ENCODE measurements around the gene UNC5A. TPM values are rescaled to one million over a fixed set of nuclear protein-coding genes. Genes with fewer than 3 reads are reported as not detected.

UNC5A gene
- total RNA-seq, 2 experiments from 2014 or later: not detected

DNA sequence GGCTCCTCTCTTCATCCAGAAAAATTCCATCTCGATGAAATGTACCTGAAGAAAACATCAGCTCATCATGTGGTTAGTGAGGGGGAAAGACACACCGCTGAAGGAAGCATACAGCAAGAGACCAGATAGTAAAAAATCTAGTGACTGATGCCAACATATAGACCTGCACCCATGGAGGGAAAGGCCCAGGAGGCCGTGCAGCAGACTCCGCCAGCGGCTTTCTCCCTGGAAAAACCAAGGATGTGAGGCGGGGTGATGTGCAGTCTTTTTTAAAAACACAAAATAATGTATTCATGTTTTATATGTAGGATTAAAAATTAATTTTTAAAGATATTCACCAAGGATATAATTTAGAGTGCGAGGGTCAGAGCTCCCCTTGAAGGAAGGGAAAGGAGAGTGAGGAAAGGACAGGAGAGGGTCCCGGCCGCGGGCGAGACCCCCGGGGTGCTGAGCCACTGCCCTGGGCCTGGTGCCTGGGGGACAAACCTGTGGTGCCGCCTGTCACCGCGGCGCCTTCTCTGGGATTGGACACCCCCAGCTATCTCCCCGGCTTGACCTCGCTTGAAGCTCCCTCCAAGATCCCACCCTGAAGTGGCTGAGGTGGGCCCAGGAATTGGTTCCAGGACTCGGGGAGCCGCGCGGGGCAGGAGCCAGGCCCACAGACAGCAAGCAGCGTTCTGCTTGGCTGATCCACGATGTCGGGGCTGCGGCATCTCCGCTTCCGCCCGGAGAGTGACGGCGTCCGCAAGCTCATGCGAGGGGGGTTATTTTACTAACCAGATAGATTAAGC is 12.1 kb upstream of the UNC5A start:
- no peaks in the 10 kb centered on the region for H3K9me3 Mint-ChIP-seq
- intact Hi-C loops (cut with DNase I, micrococcal nuclease): no loop called here
- no peak overlapping the region for H3K4me3 ChIP-seq (ENCODE audit: low read length)
- no peak for ATAC-seq (ENCODE audit: poor library complexity)
- no peak overlapping the region for H3K4me3 Mint-ChIP-seq
- TF ChIP-seq, protein P1, sequence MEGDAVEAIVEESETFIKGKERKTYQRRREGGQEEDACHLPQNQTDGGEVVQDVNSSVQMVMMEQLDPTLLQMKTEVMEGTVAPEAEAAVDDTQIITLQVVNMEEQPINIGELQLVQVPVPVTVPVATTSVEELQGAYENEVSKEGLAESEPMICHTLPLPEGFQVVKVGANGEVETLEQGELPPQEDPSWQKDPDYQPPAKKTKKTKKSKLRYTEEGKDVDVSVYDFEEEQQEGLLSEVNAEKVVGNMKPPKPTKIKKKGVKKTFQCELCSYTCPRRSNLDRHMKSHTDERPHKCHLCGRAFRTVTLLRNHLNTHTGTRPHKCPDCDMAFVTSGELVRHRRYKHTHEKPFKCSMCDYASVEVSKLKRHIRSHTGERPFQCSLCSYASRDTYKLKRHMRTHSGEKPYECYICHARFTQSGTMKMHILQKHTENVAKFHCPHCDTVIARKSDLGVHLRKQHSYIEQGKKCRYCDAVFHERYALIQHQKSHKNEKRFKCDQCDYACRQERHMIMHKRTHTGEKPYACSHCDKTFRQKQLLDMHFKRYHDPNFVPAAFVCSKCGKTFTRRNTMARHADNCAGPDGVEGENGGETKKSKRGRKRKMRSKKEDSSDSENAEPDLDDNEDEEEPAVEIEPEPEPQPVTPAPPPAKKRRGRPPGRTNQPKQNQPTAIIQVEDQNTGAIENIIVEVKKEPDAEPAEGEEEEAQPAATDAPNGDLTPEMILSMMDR (IDR thresholded peaks at IDR 0.05): no peak
- no peak overlapping the region for H3K27ac ChIP-seq (ENCODE audit: low read depth in 1 of 2, low read length in 2 of 2)
- no peak for DNase-seq
- ChIA-PET CTCF (no interaction called here), POLR2A (no interaction called here)
- no peaks in the 10 kb centered on the region for H3K36me3 Mint-ChIP-seq (ENCODE audit: low read depth)
- peaks cover 0 to 7% of the 10 kb centered on the region in 2 experiments for H3K9me3 ChIP-seq (ENCODE audit: control insufficient read depth in 1 of 2, insufficient read depth in 1 of 2, low read length in 2 of 2)
- H3K27me3 ChIP-seq (ENCODE audit: control insufficient read depth in 1 of 2, insufficient read depth in 2 of 2, low read length in 2 of 2): peaks cover 15 to 24% of the 10 kb centered on the region in 2 experiments
- no peaks in the 10 kb centered on the region for H3K4me1 Mint-ChIP-seq (ENCODE audit: low read depth)
- no peak overlapping the region for H3K27ac Mint-ChIP-seq
- no peaks in the 10 kb centered on the region for H3K36me3 ChIP-seq (ENCODE audit: insufficient read depth, low read length)
- no peaks in the 10 kb centered on the region for H3K4me1 ChIP-seq (ENCODE audit: insufficient read depth, low read length)
- peaks cover 53% of the 10 kb centered on the region for H3K27me3 Mint-ChIP-seq

DNA sequence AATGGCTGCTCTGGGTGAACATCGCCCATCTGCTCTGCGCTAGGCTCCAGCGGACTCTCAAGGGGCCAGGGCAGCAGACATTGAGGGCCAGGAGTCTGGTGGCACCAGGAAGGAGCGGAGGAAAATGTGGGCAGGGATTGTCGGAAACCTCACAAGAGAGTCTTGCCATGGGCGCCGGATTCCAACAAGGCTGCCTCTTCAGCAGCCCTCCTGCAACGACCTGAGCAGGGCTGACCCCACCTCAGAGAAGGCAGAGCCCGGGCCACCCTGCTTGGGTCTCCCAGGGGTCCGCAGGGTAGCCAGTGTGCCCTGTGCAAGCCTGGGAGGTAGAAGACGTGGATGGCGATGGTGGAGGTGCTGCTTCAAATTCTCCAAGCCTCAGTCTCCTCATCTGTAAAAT is 11.4 kb upstream of the UNC5A start:
- CTCF ChIA-PET: no interaction called here
- no peak for DNase-seq
- Histone ChIP-seq H3K9me3 (ENCODE audit: control insufficient read depth in 1 of 2, insufficient read depth in 1 of 2, low read length in 2 of 2) (peaks cover 0 to 7% of the 10 kb centered on the region in 2 experiments), H3K27me3 (ENCODE audit: control insufficient read depth in 1 of 2, insufficient read depth in 2 of 2, low read length in 2 of 2) (peaks cover 14 to 26% of the 10 kb centered on the region in 2 experiments), H3K4me3 (ENCODE audit: low read length) (no peak overlapping the region), H3K36me3 (ENCODE audit: insufficient read depth, low read length) (no peaks in the 10 kb centered on the region), H3K4me1 (ENCODE audit: insufficient read depth, low read length) (no peaks in the 10 kb centered on the region), H3K27ac (ENCODE audit: low read depth in 1 of 2, low read length in 2 of 2) (no peak overlapping the region)
- H3K4me3 Mint-ChIP-seq: no peak overlapping the region
- POLR2A ChIA-PET: no interaction called here
- ATAC-seq (ENCODE audit: poor library complexity): no peak
- no peaks in the 10 kb centered on the region for H3K4me1 Mint-ChIP-seq (ENCODE audit: low read depth)
- TF ChIP-seq, protein P1 (IDR thresholded peaks at IDR 0.05): no peak
- no peaks in the 10 kb centered on the region for H3K36me3 Mint-ChIP-seq (ENCODE audit: low read depth)
- intact Hi-C loops (cut with DNase I, micrococcal nuclease): no loop called here
- H3K27me3 Mint-ChIP-seq: peaks cover 54% of the 10 kb centered on the region
- no peak overlapping the region for H3K27ac Mint-ChIP-seq
- no peaks in the 10 kb centered on the region for H3K9me3 Mint-ChIP-seq

DNA sequence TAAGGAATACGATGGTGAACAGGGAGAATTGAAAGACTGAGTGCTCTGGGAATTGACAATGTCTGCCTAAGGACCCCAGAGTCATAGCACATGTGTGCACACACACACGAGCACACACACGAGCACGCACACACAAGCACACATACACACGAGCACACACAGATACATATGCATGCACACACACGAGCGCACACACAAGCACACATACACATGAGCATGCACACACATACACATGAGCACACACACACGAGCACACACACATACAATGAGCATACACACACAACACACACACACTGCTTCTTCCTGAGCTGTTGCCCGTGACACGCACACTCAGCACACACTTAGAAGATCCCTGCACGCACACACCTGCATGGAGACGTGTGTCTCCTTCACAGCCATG is 10.9 kb upstream of the UNC5A start:
- H3K36me3 Mint-ChIP-seq (ENCODE audit: low read depth): no peaks in the 10 kb centered on the region
- H3K27ac Mint-ChIP-seq: no peak overlapping the region
- H3K27me3 ChIP-seq (ENCODE audit: control insufficient read depth in 1 of 2, insufficient read depth in 2 of 2, low read length in 2 of 2): peaks cover 9 to 28% of the 10 kb centered on the region in 2 experiments
- TF ChIP-seq, protein P1 (IDR thresholded peaks at IDR 0.05): no peak
- no peak overlapping the region for H3K4me3 ChIP-seq (ENCODE audit: low read length)
- H3K9me3 Mint-ChIP-seq: no peaks in the 10 kb centered on the region
- no peaks in the 10 kb centered on the region for H3K4me1 Mint-ChIP-seq (ENCODE audit: low read depth)
- H3K4me1 ChIP-seq (ENCODE audit: insufficient read depth, low read length): no peaks in the 10 kb centered on the region
- H3K27me3 Mint-ChIP-seq: peaks cover 54% of the 10 kb centered on the region
- DNase-seq (no peak), ATAC-seq (ENCODE audit: poor library complexity) (no peak)
- peaks cover 0 to 7% of the 10 kb centered on the region in 2 experiments for H3K9me3 ChIP-seq (ENCODE audit: control insufficient read depth in 1 of 2, insufficient read depth in 1 of 2, low read length in 2 of 2)
- no peaks in the 10 kb centered on the region for H3K36me3 ChIP-seq (ENCODE audit: insufficient read depth, low read length)
- POLR2A ChIA-PET: no interaction called here
- no peak overlapping the region for H3K27ac ChIP-seq (ENCODE audit: low read depth in 1 of 2, low read length in 2 of 2)
- no peak overlapping the region for H3K4me3 Mint-ChIP-seq
- CTCF ChIA-PET: no interaction called here
- intact Hi-C loops (cut with DNase I, micrococcal nuclease): no loop called here

Data from CD4-positive, alpha-beta T cell (primary cell).